NB4 (cell line): ENCODE data around the gene RBFOX1.

Experiments
- MYC ChIP-seq: IDR thresholded peaks from 2 replicates; pipeline ENCODE4 v1.6.1; 2011; ENCODE audit warnings: low read depth, low read length
- TF ChIP-seq, protein P1 (sequence below): IDR thresholded peaks from one replicate; pipeline ENCODE4 v1.5.1; 2012; ENCODE audit warnings: low read depth, low read length
- TF ChIP-seq, protein P2 (sequence below): IDR thresholded peaks from 2 replicates; pipeline ENCODE4 v1.6.1; 2011; ENCODE audit warnings: low read depth, low read length

DNA sequence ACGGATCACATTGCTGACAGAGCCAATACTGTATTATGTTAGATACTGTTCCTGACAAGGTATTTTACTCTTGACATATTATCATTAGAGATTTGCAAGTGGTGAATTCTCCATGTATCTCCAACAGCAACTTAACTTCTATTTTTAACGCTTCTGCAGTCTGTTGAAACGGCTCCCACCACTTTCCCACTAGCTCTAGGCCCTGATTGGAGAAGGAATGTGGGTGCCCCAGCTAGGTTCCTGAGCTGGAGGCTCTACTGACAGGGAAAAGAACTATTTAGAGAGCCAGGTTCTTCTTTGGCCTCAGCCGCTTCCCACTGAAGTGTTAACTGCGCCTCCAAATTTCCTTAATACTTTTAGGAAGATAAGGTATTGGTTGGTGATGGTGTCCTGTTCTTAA, 191.8 kb downstream of the RBFOX1 start:
- TF ChIP-seq, protein P1, sequence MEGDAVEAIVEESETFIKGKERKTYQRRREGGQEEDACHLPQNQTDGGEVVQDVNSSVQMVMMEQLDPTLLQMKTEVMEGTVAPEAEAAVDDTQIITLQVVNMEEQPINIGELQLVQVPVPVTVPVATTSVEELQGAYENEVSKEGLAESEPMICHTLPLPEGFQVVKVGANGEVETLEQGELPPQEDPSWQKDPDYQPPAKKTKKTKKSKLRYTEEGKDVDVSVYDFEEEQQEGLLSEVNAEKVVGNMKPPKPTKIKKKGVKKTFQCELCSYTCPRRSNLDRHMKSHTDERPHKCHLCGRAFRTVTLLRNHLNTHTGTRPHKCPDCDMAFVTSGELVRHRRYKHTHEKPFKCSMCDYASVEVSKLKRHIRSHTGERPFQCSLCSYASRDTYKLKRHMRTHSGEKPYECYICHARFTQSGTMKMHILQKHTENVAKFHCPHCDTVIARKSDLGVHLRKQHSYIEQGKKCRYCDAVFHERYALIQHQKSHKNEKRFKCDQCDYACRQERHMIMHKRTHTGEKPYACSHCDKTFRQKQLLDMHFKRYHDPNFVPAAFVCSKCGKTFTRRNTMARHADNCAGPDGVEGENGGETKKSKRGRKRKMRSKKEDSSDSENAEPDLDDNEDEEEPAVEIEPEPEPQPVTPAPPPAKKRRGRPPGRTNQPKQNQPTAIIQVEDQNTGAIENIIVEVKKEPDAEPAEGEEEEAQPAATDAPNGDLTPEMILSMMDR = no peak
- TF ChIP-seq MYC = no peak
- TF ChIP-seq, protein P2, sequence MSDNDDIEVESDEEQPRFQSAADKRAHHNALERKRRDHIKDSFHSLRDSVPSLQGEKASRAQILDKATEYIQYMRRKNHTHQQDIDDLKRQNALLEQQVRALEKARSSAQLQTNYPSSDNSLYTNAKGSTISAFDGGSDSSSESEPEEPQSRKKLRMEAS = no peak
